GM12872 (cell line): ENCODE results near the gene PXYLP1.

Experiments
- TF ChIP-seq, protein P1 (sequence below): IDR thresholded peaks from 3 replicates; pipeline ENCODE4 v1.5.1; 2011; ENCODE audit warnings: low read depth, mild to moderate bottlenecking, low read length, moderate library complexity; ENCODE audit not compliant: insufficient read depth

PXYLP1 gene

DNA sequence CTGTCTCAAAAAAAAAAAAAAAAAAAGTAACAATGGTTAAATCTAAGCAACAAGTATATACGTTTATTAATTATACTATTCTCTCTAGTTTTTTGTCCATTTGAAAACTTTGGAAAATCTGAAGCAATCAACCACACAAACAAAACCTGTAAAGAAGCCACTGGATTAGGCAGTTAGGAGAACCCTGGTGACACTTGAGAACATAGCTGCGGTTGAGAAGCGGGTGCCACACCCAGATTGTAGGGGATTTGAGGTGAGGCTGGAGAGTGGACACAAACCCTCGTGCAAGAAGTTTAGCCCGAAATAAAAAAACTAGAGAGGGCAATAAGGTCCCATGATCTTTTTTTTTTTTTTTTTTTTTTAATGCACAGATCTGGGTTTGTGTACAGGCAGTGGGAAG, 110.8 kb downstream of the PXYLP1 start:
- TF ChIP-seq, protein P1, sequence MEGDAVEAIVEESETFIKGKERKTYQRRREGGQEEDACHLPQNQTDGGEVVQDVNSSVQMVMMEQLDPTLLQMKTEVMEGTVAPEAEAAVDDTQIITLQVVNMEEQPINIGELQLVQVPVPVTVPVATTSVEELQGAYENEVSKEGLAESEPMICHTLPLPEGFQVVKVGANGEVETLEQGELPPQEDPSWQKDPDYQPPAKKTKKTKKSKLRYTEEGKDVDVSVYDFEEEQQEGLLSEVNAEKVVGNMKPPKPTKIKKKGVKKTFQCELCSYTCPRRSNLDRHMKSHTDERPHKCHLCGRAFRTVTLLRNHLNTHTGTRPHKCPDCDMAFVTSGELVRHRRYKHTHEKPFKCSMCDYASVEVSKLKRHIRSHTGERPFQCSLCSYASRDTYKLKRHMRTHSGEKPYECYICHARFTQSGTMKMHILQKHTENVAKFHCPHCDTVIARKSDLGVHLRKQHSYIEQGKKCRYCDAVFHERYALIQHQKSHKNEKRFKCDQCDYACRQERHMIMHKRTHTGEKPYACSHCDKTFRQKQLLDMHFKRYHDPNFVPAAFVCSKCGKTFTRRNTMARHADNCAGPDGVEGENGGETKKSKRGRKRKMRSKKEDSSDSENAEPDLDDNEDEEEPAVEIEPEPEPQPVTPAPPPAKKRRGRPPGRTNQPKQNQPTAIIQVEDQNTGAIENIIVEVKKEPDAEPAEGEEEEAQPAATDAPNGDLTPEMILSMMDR, result no peak

DNA sequence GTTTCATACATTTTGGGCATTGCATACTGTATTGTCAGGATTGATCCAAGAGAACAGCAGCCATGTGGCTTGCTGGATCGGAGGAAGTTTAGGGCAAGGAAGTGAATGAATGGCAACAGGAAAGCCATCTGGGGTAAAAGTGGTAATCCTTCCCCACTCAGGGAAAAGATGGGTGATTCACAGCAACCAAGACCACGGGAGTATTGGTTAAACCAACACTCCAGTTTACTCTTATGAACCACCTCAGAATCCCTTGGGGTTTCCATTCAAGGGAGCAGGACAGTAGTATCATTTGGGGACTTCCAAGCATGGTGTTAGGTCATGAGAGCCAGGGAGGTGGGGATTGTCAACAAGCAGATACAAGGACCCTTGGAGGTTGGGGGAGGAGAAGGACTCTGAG, 111.5 kb downstream of the PXYLP1 start:
- TF ChIP-seq, protein P1, result no peak

DNA sequence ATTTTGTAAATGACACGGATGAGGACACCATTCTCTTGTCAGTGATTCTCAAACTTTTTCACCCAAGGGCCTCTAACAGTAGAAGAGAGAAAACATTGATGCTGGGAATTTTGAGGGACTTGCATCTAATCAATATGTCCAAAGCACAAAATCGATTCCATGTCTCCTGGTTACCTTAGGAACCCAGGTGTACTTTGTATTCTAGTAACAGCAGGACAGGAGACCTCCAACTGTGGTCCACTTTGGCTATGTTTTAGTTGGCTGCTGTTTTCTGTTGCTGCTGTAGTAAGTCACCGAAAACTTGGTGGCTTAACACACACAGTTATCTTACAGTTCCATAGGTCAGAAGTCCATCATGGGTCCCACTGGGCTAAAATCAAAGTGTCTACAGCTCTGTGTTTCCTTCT, 112.2 kb downstream of the PXYLP1 start:
- TF ChIP-seq, protein P1, result no peak
